Transverse colon (tissue), 3 donors: ENCODE measurements around the gene STARD3.

Experiments
- CTCF ChIP-seq, 5 experiments: fragments of 200-600 bp in 3 of 5; fragments of 450-650 bp in 2 of 5; sonication (generic) in 3 of 5; IDR thresholded peaks; 1 replicate in 2 of 5; 2 replicates in 3 of 5; pipeline ENCODE4 v1.5.1; 2016 to 2017; ENCODE audit warnings: antibody characterized with exemption in 5 of 5, inconsistent platforms in 3 of 5, mild to moderate bottlenecking in 2 of 5, moderate library complexity in 1 of 5
- POLR2A ChIP-seq: fragments of 450-650 bp; IDR thresholded peaks from one replicate; pipeline ENCODE4 v1.6.1; 2016; ENCODE audit warnings: antibody characterized with exemption, mild to moderate bottlenecking, moderate library complexity

GRCh38 chr17:39665642-39666224 lies 28.8 kb downstream of the STARD3 start:
- TF ChIP-seq CTCF (IDR thresholded peaks at IDR 0.05) (peak in 1 of 5 experiments; percentile 5), POLR2A (no peak)
